Gastroesophageal sphincter (tissue), 2 donors: ENCODE data around the gene LDLRAD4.

ENCODE experiments used
- EP300 ChIP-seq: sonication (generic); formaldehyde crosslinking; IDR thresholded peaks from one replicate; pipeline ENCODE4 v1.6.1; 2017; ENCODE audit warnings: antibody characterized with exemption, mild to moderate bottlenecking
- POLR2A ChIP-seq, 2 donors: fragments of 450-650 bp; IDR thresholded peaks; one replicate each; pipeline ENCODE4 v1.6.1; 2017; ENCODE audit warnings: antibody characterized with exemption in 2 of 2, mild to moderate bottlenecking in 2 of 2, moderate library complexity in 1 of 2

DNA sequence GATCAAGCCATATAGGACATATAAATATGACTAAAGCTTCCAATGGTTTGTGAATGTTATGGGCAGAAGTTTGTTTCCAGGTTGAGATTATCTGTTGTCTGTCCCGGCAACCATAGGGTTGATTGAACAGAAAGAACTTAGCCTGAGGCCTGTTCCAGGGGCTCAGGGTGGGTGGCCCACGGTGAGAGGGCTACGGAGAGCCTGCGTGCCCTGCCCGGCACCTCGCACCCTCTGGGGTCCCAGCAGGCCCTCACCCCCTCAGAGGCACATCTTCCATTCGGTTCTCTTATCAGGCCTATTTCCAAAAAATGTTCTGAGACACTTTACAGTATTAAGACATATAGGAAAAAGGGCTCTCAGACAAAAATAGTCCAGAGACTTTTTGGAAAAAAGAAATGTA is 40.4 kb upstream of the LDLRAD4 start:
- TF ChIP-seq EP300 = no peak
- TF ChIP-seq POLR2A (IDR thresholded peaks at IDR 0.05) = no peak
